GM21447 (cell line): ENCODE measurements around the gene IPO13.
A peak's percentile ranks its signal among the peaks of the same experiment; 100 is the strongest.

Experiments
- ATAC-seq: cut with Tn5 transposase; IDR thresholded peaks from one replicate; pipeline ENCODE4 v1.9.1; 2021; ENCODE audit not compliant: unreplicated experiment

IPO13 gene, protein sequence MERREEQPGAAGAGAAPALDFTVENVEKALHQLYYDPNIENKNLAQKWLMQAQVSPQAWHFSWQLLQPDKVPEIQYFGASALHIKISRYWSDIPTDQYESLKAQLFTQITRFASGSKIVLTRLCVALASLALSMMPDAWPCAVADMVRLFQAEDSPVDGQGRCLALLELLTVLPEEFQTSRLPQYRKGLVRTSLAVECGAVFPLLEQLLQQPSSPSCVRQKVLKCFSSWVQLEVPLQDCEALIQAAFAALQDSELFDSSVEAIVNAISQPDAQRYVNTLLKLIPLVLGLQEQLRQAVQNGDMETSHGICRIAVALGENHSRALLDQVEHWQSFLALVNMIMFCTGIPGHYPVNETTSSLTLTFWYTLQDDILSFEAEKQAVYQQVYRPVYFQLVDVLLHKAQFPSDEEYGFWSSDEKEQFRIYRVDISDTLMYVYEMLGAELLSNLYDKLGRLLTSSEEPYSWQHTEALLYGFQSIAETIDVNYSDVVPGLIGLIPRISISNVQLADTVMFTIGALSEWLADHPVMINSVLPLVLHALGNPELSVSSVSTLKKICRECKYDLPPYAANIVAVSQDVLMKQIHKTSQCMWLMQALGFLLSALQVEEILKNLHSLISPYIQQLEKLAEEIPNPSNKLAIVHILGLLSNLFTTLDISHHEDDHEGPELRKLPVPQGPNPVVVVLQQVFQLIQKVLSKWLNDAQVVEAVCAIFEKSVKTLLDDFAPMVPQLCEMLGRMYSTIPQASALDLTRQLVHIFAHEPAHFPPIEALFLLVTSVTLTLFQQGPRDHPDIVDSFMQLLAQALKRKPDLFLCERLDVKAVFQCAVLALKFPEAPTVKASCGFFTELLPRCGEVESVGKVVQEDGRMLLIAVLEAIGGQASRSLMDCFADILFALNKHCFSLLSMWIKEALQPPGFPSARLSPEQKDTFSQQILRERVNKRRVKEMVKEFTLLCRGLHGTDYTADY

DNA sequence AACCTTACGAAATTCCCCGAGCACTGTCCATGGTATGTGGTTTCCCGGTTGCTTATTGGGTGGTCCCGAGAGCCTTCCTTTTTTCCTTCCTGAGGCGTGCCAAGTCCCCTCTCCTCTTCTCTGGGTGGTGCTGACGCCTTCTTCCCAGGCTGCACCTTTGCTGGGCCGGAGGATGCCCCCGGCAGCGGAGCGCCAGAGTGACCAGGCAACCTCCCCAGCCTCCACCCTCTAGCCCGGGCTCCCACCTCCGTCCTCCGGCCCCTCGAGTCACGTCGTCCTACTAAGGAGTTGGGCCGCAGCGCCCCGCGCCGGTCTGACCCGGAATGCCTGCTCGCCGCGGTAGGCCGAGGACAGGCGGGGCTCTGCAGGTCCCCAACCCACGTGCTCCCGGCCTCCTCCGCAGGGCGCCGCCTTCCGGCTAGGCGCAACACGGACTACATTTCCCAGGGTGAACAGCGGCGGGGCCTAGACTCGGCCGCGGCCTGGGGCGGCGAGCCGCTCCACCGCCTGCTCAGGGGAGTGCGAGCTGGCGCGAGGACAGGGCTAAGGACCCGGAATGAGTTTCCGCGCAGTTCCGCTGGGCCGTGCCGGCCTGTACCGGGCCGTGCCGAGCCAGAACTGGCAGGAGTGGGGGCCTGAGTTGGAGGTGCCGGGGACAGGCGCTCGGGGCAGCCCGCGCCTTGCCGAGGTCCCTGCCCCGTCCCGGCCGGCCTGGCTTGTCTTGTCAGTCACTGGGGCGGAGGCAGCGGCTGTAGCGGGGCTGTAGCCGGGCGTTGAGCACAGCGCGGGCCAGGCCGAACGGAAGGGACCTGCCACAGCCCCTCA is at the start of gene IPO13:
Gene IPO13, plus strand, starts transcription at position 715 of the 825 bp plus-strand sequence. CDS start 651 bp downstream, outside the sequence.
- peak; percentile 90 for ATAC-seq

DNA sequence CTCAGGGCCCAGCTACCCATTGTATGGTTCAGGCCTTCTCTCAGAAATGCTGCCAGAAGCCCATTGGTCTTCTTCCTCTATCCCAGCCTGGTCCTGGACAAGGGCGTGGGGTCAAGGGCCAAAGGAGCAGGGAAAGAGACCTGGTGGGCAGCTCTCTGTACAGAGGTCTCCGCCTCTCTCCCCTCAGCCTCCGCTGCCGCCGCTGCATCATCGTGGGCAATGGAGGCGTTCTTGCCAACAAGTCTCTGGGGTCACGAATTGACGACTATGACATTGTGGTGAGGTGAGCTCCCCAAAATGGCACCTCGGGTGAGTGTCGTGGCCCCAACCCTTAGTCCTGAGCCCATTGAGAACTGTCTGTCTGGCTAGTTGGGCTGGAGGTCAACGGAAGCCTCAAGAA is 47.8 kb upstream of the IPO13 start:
- ATAC-seq = no peak

- no peak for ATAC-seq
Observed at GRCh38 chr1:43900386-43900785, 46.4 kb upstream of the IPO13 start.

DNA sequence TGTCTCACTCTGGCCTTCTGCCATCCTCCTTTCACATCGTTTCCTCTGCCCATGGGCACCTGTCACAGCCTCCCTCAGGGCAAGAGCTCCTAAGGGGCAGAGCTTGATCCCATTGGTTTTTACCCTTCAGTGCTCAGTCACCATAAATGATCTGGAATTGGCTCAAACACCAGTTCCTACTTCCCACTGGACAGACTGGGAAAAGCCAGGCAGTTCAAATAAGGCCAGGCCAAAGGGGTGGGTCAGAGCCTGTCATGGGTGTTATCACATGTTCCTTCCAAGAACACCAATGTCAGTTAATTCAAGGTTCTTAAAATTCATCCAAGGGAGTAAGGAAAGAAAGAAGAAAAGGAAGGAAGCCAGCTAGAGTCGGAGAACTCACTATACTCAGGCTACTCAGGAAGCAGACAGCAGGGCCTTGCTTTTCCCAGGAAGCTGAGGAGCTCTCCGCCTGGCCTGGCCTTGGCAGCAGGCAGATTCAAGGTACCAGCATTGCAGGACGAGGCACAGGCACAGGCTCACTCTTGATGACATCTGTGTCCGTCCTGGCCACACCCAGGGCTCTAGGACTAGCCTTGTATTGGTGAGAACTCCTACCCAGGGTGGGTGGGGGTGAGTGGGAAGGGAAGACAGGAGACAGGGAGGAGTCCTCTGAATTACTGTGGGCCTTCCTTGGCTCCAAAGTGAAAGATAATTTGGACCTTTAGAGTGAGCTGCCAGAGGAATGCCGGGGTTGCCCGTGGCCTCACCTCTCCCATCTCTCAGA is 45.4 kb upstream of the IPO13 start:
- no peak for ATAC-seq

- ATAC-seq = no peak
Observed at GRCh38 chr1:43902058-43902831, 44.5 kb upstream of the IPO13 start.

DNA sequence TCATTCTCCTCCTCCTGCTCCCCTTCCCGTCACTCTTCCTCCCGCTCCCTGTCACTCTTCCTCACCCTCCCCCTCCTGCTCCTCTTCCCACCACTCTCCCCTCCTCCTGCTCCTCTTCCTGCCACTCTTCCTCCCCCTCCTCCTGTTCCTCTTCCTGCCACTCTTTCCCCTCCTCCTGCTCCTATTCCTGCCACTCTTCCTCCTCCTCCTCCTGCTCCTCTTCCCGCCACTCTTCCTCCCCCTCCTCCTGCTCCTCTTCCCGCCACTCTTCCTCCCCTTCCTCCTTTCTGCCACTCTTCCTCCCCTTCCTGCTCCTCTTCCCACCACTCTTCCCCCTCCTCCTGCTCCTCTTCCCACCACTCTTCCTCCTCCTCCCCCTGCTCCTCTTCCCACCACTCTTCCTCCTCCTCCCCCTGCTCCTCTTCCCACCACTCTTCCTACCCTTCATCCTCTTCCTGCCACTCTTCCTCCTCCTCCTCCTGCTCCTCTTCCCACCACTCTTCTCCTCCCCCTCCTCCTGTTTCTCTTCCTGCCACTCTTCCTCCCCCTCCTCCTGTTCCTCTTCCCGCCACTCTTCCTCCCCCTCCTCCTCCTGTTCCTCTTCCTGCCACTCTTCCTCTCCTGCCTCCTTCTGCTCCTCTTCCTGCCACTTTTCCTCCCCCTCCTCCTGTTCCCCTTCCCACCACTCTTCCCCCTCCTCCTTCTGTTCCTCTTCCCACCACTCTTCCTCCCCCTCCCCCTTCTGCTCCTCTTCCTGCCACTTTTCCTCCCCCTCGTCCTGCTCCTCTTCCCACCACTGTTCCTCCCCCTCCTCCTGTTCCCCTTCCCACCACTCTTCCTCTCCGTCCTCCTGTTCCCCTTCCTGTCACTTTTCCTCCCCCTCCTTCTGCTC is 41.8 kb upstream of the IPO13 start:
- ATAC-seq = no peak

DNA sequence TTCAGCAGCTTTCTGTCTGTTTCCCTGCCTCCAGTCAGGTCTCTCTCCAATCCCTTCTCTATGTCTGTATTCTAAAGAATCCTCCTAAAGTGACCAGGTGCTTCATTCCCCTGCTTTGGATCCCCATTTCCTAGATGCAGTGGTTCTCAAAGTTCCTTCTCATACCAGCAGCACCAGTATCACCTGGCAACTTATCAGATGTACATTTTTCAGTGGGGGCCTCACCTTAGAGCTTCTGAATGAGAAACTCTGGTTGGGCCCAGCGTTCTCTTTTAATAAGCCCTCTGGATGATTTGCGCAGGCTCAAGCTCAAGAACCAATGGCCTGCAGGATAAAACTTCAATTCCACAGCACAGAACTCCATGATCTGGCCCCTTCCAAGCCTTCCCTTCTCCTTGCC is 38.5 kb upstream of the IPO13 start:
- ATAC-seq = no peak

GRCh38 chr1:43908858-43909257 is 37.9 kb upstream of the IPO13 start:
- no peak for ATAC-seq

GRCh38 chr1:43910343-43910742 is 36.4 kb upstream of the IPO13 start:
- ATAC-seq = no peak

GRCh38 chr1:43912607-43913006 is 34.1 kb upstream of the IPO13 start:
- ATAC-seq = no peak

- no peak for ATAC-seq
Observed at GRCh38 chr1:43913051-43913501, 33.7 kb upstream of the IPO13 start.

- ATAC-seq = no peak
Observed at GRCh38 chr1:43913666-43914360, 32.9 kb upstream of the IPO13 start.

DNA sequence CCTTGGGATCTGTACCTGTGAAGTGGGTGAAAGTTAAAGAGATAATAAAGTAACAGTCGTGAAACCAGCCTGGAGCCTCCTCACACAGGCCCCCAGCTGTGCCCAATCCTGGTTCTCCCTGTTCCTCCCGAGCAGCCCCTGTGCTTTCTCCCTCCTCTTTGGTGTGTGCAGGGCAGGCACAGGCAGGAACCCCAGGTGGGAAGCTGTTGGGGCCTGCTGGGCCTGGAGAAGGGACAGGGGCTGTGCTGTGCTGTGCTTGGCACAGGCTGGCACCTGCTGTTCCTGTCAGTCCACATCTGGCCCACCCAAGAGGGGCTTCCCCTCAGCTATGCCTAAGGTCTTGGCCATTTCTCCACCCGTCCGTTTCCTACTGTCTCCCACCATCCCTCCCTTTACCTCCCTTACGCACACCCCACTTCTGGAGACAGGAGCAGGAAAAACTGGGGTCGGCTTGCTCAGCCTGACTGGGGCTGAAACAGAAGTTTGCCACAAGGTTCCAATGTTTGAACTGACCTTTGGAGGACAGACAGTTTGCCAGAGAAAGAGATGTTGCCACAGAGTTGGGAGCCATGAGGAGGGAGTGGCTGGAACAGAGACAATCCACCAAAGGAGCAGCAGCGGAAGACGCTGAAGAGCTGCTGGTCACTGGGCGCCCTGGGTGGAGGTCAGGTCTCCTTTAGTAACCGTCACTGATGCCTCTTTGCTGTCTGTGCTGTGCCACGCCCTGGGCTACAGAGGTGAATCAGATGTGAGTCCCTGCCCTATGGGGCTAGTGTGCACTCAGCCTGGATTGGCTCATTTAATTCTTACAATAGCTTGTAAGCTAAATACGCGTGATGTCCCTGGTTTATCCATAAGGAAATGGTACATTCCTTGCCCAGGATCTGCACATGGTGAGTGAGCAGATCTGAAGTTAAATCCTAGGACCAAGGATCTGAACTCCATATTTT is 31.9 kb upstream of the IPO13 start:
- ATAC-seq = no peak

GRCh38 chr1:43919906-43920305 is 26.8 kb upstream of the IPO13 start:
- ATAC-seq = no peak

GRCh38 chr1:43921022-43921421 is 25.7 kb upstream of the IPO13 start:
- no peak for ATAC-seq

GRCh38 chr1:43924516-43924915 is 22.2 kb upstream of the IPO13 start:
- no peak for ATAC-seq

GRCh38 chr1:43925846-43926245 is 20.9 kb upstream of the IPO13 start:
- no peak for ATAC-seq
